Measurements from ENCODE around the gene KRTAP1-1.
"Not testable (repeated sequence)": the region's sequence is repeated elsewhere in the genome, so short reads cannot be mapped to it uniquely, and the experiment has no call there.

The KRTAP1-1 gene

DNA sequence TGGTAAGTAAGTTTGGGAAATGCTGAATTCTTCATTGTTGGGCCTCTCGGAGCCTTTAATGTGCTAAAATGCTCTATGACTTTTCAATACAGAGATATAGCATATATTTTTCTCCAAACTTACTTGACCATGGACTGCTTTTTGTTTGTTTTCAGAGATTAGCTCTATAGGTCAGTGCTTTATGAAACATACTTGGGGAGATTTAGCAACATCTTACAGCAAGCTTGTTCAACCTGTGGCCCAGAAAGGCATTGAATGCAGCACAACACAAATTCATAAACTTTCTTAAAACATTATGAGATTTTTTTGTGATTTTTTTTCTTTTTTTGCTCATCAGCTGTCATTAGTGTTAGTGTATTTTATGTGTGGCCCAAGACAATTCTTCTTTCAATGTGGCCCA, 31.3 kb downstream of the KRTAP1-1 start:
- no peak for DNase-seq

- peak; percentile 9 for DNase-seq
Measured at GRCh38 chr17:41009301-41009760, 31.9 kb downstream of the KRTAP1-1 start.

- peak; percentile 6 for DNase-seq
Measured at GRCh38 chr17:41008811-41009210, 32.4 kb downstream of the KRTAP1-1 start, which contains the start of gene KRTAP3-1. TSS of gene KRTAP3-1 (minus strand) at chr17:41009128. CDS start at chr17:41009074, 54 bp downstream.

DNA sequence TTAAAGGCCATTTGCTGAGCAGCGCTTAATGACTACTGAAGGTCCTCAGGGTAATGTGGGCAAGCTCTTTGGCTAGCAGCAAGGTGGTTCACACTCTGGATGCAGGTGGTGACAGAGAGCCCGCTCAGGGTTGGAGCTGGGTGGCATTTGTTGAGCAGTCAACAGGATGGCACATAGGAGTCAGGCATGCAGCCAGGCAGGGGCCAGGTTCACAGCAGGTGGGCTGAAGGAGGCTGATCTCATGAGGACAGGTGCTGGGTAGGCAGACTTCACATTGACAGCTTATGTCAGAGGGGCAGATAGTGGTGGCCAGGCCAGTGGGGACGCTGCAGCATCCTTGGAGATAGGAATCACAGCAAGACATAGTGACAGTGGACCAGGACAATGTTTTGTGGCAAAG, 36.9 kb downstream of the KRTAP1-1 start:
- DNase-seq = peak; percentile 4

DNA sequence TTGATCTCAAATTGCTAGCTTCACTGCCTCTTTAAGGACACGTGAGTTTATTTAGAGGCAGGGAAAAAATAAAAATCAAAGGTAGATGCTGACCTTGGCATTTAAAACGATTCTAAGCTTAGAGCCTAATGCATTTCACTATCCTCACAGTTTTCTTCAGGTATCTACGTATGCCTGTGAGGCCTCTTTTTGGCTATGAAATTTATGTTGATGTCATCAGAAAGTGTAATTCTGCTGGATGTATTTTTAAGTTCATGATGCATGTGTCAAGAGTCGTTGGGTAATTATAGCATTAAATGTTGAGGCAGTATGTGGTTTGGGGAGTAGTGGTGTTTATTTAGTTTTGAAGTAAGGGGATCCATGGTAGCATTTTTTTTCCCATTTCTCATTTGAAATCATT, 37.3 kb downstream of the KRTAP1-1 start:
- DNase-seq = peak; percentile 41

DNA sequence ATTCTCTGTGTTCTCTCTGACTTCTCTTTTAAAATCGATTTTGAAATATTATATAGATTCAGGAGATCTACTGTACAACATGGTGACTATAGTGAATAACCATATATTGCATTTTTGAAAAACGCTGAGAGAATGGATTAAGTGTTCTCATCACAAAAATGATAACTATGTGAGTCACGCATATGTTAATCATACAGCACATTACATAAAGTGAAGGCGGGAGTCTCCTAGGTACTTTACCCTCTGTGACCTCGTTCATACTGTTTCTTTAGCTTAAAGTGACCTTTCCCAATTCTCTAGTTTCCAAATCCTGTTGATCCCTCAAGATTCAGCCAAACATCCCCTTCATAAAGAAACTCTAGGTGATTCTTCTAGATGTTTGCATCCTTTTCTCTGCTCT, 38.4 kb downstream of the KRTAP1-1 start:
- no peak for DNase-seq

- no peak for DNase-seq
Measured at GRCh38 chr17:41001795-41002194, 39.5 kb downstream of the KRTAP1-1 start.

GRCh38 chr17:40999563-40999962, 41.7 kb downstream of the KRTAP1-1 start, which contains the start of gene KRTAP3-2:
TSS of gene KRTAP3-2 (minus strand) at chr17:40999906. CDS start at chr17:40999853, 53 bp downstream.
- not testable (repeated sequence) for DNase-seq

DNA sequence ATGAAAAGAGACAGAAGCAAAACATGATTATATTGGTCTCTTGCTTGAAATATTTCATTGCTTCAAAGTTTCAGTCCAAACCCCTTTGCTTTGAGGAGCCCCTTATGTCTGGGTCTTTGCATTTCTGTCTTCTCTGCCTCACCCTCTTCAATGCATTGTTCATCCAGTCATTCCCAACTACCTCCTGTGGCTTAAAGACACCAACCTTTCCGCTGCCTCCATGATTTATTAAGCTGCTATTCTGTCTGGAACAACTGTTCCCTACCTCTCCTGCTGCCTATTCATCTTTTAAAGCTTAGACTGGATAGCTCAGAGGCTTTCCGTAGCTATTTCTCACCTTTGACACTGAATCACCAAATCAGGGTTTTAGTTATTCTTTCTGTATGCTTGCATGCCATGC, 43.9 kb downstream of the KRTAP1-1 start:
- DNase-seq = no peak

GRCh38 chr17:40996829-40997228, 44.4 kb downstream of the KRTAP1-1 start:
- no peak for DNase-seq

DNA sequence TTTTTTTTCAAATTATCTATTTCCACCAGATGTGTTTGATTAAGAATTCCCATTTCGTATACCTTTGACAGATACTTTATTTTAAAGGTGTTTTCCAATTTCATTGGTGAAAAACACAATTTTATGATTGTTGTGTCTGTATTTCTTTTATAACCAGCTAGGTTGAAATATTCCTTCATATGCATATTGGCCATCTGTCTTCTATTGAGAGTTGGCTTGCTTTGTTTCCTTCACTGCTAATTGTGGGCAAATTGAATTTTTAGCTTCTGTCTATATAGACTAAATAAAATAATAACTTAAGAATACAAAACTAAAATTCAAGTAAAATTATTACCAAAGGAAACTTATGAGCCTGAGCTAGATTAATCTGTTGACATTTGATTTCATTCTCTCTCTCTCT, 46.1 kb downstream of the KRTAP1-1 start:
- no peak for DNase-seq

- DNase-seq = no peak
Measured at GRCh38 chr17:40993839-40994238, 47.4 kb downstream of the KRTAP1-1 start, which contains the start of gene KRTAP3-3. TSS of gene KRTAP3-3 (minus strand) at chr17:40994164. CDS start at chr17:40994097, 67 bp downstream.

- no peak for DNase-seq
Measured at GRCh38 chr17:40993084-40993483, 48.2 kb downstream of the KRTAP1-1 start.

DNA sequence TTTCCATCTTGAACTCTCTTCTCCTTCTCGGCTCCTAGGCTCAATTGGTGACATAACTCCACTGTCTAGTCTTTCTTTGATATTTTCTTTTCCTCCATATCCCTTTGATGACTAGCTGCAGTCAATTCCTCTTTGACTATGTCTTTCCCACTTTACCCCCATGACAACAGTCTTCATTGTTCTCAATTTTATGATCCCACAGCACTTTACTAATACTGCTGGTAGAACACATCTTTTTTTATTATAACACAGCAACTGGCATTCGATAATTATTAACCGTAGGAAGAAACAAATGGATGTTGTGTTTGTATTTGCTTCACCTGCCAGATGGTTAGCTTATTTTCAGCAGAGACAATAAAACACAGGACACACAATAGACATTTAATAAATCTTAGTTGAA, 48.6 kb downstream of the KRTAP1-1 start:
- DNase-seq = no peak

Measured in DMS79 (cell line).